NT2/D1 (cell line): ENCODE measurements around the gene DBX1.

Experiments
- YY1 ChIP-seq: IDR thresholded peaks from 2 replicates; pipeline ENCODE4 v1.6.1; 2011; ENCODE audit not compliant: insufficient read length, insufficient read depth
- ZNF274 ChIP-seq: IDR thresholded peaks from 2 replicates; pipeline ENCODE4 v1.6.1; 2011; ENCODE audit warnings: mild to moderate bottlenecking, low read depth, low read length

DNA sequence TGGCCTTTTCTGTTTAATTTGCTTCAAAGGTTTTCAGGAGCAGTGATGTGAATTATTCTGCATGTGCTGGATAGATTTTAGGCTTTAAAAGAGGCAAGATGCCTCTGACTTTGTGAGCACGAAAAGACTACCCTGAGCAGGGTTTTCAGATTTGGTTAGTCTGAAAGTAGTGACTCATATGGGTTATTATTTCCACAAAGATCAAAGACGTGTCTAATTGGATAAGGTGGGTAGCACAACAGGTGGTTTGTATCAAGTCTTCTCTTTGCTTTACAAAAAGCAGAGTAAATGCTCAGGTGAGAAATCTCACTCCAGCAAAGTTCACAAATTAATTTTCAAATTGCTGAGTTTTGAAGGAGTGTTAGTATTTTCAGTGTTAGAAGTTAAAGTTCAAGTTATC is 37.6 kb upstream of the DBX1 start:
- TF ChIP-seq ZNF274 = no peak
- TF ChIP-seq YY1 = no peak
